ENCODE measurements around the gene RBFOX1.

Gene RBFOX1

DNA sequence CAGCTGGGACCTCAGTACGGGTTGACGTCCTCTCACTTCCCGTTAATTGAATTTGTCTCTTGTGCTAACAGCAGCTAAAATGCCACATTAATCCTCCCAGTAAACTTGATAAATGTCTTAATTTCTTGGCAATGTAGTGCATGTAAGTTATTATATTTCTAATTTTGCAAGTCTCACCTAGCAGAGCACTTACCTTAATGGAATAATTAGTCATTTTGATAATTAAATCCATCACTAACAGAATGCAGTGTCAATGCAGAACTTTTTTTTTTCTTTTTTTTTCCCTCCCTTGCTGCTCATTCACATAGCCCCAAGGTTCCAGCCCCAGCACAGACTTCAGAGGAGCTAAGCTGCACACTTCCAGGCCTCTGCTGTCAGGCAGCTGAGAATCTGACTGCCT is 376.5 kb downstream of the RBFOX1 start:
- Histone ChIP-seq H3K9ac (ENCODE audit: low read length) (no peak overlapping the region), H3K36me3 (ENCODE audit: control insufficient read depth, insufficient read depth, low read length) (no peaks in the 10 kb centered on the region), H3K27me3 (ENCODE audit: control insufficient read depth, insufficient read depth, low read length) (no peaks in the 10 kb centered on the region), H3K9me3 (ENCODE audit: control insufficient read depth, low read length) (no peaks in the 10 kb centered on the region), H3K4me3 (ENCODE audit: low read length) (no peak overlapping the region), H3K4me1 (ENCODE audit: control insufficient read depth, insufficient read depth, low read length) (no peaks in the 10 kb centered on the region)

- no peak overlapping the region for H3K4me3 ChIP-seq (ENCODE audit: low read length)
- H3K9me3 ChIP-seq (ENCODE audit: control insufficient read depth, low read length), result no peaks in the 10 kb centered on the region
- H3K36me3 ChIP-seq (ENCODE audit: control insufficient read depth, insufficient read depth, low read length), result no peaks in the 10 kb centered on the region
- H3K4me1 ChIP-seq (ENCODE audit: control insufficient read depth, insufficient read depth, low read length), result no peaks in the 10 kb centered on the region
- H3K9ac ChIP-seq (ENCODE audit: low read length), result no peak overlapping the region
- peaks cover 7% of the 10 kb centered on the region for H3K27me3 ChIP-seq (ENCODE audit: control insufficient read depth, insufficient read depth, low read length)
These were observed 380.6 kb downstream of the RBFOX1 start for GRCh38 chr16:7713244-7713643.

GRCh38 chr16:7714775-7715174 is 382.1 kb downstream of the RBFOX1 start:
- Histone ChIP-seq H3K36me3 (ENCODE audit: control insufficient read depth, insufficient read depth, low read length) (no peaks in the 10 kb centered on the region), H3K4me3 (ENCODE audit: low read length) (no peak overlapping the region), H3K4me1 (ENCODE audit: control insufficient read depth, insufficient read depth, low read length) (no peaks in the 10 kb centered on the region), H3K9ac (ENCODE audit: low read length) (no peak overlapping the region), H3K27me3 (ENCODE audit: control insufficient read depth, insufficient read depth, low read length) (peaks cover 7% of the 10 kb centered on the region), H3K9me3 (ENCODE audit: control insufficient read depth, low read length) (no peaks in the 10 kb centered on the region)

GRCh38 chr16:7716660-7717550 is 384.3 kb downstream of the RBFOX1 start:
- H3K36me3 ChIP-seq (ENCODE audit: control insufficient read depth, insufficient read depth, low read length), result no peaks in the 10 kb centered on the region
- peaks cover 7% of the 10 kb centered on the region for H3K27me3 ChIP-seq (ENCODE audit: control insufficient read depth, insufficient read depth, low read length)
- H3K4me1 ChIP-seq (ENCODE audit: control insufficient read depth, insufficient read depth, low read length), result no peaks in the 10 kb centered on the region
- no peak overlapping the region for H3K9ac ChIP-seq (ENCODE audit: low read length)
- H3K9me3 ChIP-seq (ENCODE audit: control insufficient read depth, low read length), result no peaks in the 10 kb centered on the region
- no peak overlapping the region for H3K4me3 ChIP-seq (ENCODE audit: low read length)

GRCh38 chr16:7722761-7723160 is 390.1 kb downstream of the RBFOX1 start:
- Histone ChIP-seq H3K4me3 (ENCODE audit: low read length) (no peak overlapping the region), H3K36me3 (ENCODE audit: control insufficient read depth, insufficient read depth, low read length) (no peaks in the 10 kb centered on the region), H3K4me1 (ENCODE audit: control insufficient read depth, insufficient read depth, low read length) (peaks cover 5% of the 10 kb centered on the region), H3K27me3 (ENCODE audit: control insufficient read depth, insufficient read depth, low read length) (no peaks in the 10 kb centered on the region), H3K9me3 (ENCODE audit: control insufficient read depth, low read length) (no peaks in the 10 kb centered on the region), H3K9ac (ENCODE audit: low read length) (no peak overlapping the region)

DNA sequence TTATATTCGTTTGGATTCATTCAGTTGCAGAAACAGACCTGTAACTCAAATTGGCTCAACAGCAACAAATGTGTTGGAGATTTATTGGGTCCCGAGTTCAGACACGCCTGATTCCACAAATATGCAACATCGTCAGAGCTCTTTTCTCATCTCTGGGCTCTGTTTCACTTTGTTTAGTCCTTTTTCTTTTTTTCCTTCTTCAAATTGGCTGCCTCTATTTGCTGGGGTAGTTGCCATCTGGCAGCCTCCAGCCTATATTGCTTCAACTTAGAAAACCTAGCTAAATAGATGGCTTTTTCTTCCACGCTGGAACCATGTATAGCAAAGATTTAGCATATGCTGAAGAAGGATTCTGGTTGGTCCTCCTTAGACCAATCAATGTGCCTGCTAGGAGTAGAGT is 398.5 kb downstream of the RBFOX1 start:
- Histone ChIP-seq H3K4me3 (ENCODE audit: low read length) (no peak overlapping the region), H3K9ac (ENCODE audit: low read length) (no peak overlapping the region), H3K36me3 (ENCODE audit: control insufficient read depth, insufficient read depth, low read length) (no peaks in the 10 kb centered on the region), H3K27me3 (ENCODE audit: control insufficient read depth, insufficient read depth, low read length) (no peaks in the 10 kb centered on the region), H3K9me3 (ENCODE audit: control insufficient read depth, low read length) (no peaks in the 10 kb centered on the region), H3K4me1 (ENCODE audit: control insufficient read depth, insufficient read depth, low read length) (no peaks in the 10 kb centered on the region)

GRCh38 chr16:7736138-7736665 is 403.6 kb downstream of the RBFOX1 start:
- H3K9ac ChIP-seq (ENCODE audit: low read length), result no peak overlapping the region
- no peaks in the 10 kb centered on the region for H3K27me3 ChIP-seq (ENCODE audit: control insufficient read depth, insufficient read depth, low read length)

DNA sequence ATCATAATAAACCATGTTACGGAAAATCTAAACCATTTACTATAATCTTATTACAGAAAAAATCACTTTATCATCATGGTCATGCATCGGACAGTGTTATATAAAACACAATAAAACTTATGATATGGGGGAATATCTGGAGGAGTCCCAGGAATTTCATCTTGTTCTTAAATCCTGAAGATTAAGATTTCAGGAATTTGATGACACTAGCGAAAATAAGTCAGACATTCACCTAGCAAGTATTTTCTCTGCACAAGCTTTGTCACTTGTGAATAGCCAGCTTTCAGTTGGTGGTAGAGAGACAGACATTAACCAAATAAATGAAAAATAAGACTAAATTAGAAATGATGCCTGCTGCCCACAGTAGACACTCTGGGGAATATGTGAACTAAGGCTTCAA is 410.0 kb downstream of the RBFOX1 start:
- H3K9me3 ChIP-seq (ENCODE audit: control insufficient read depth, low read length), result no peaks in the 10 kb centered on the region

More at GRCh38 chr16:7736138-7736665, 403.6 kb downstream of the RBFOX1 start:
- H3K4me3 ChIP-seq (ENCODE audit: low read length), result no peak overlapping the region
- H3K9me3 ChIP-seq (ENCODE audit: control insufficient read depth, low read length), result no peaks in the 10 kb centered on the region
- H3K4me1 ChIP-seq (ENCODE audit: control insufficient read depth, insufficient read depth, low read length), result no peaks in the 10 kb centered on the region
- H3K36me3 ChIP-seq (ENCODE audit: control insufficient read depth, insufficient read depth, low read length), result no peaks in the 10 kb centered on the region

DNA sequence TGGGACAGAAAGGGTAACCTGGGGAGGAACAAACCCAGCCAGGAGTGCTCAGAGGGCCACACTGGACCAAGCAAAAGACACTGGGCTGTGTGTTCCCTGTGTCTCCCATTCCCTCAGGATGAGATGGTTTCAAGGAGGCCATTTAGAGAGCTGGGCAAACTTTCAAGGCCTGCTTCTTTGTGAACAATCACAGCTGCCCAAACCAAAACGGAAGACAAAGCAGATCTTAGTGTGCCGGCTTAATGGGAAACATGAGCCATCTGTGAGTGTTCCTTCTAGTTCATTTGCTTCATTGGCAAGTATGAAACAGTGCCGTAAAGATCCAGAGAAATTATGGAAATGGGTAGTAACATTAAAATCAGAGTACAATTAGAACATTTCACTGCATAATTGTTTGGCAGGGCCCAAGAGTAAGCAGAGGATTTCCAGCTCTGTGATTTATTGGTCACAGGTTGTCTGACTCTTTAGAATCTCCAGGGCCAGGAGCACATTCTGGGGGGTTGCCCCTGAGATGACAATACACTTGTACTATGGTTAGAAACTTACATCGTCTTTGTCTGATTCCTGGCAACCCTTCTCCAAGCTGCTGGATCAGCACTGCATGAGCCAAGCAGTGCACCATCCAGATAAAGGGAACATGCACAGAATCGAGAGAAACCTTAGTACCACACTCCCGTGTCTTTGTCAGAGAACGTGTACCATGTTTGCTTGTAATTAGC is 412.1 kb downstream of the RBFOX1 start:
- Histone ChIP-seq H3K36me3 (ENCODE audit: control insufficient read depth, insufficient read depth, low read length) (no peaks in the 10 kb centered on the region), H3K9ac (ENCODE audit: low read length) (no peak overlapping the region), H3K4me1 (ENCODE audit: control insufficient read depth, insufficient read depth, low read length) (no peaks in the 10 kb centered on the region), H3K9me3 (ENCODE audit: control insufficient read depth, low read length) (no peaks in the 10 kb centered on the region), H3K4me3 (ENCODE audit: low read length) (no peak overlapping the region), H3K27me3 (ENCODE audit: control insufficient read depth, insufficient read depth, low read length) (no peaks in the 10 kb centered on the region)

More for the DNA sequence above, 410.0 kb downstream of the RBFOX1 start:
- Histone ChIP-seq H3K4me3 (ENCODE audit: low read length) (no peak overlapping the region), H3K9ac (ENCODE audit: low read length) (no peak overlapping the region), H3K4me1 (ENCODE audit: control insufficient read depth, insufficient read depth, low read length) (no peaks in the 10 kb centered on the region), H3K27me3 (ENCODE audit: control insufficient read depth, insufficient read depth, low read length) (no peaks in the 10 kb centered on the region), H3K36me3 (ENCODE audit: control insufficient read depth, insufficient read depth, low read length) (no peaks in the 10 kb centered on the region)

- Histone ChIP-seq H3K4me1 (ENCODE audit: control insufficient read depth, insufficient read depth, low read length) (no peaks in the 10 kb centered on the region), H3K4me3 (ENCODE audit: low read length) (no peak overlapping the region), H3K27me3 (ENCODE audit: control insufficient read depth, insufficient read depth, low read length) (no peaks in the 10 kb centered on the region), H3K9me3 (ENCODE audit: control insufficient read depth, low read length) (no peaks in the 10 kb centered on the region), H3K9ac (ENCODE audit: low read length) (no peak overlapping the region), H3K36me3 (ENCODE audit: control insufficient read depth, insufficient read depth, low read length) (no peaks in the 10 kb centered on the region)
These were observed 412.6 kb downstream of the RBFOX1 start for GRCh38 chr16:7745276-7745675.

DNA sequence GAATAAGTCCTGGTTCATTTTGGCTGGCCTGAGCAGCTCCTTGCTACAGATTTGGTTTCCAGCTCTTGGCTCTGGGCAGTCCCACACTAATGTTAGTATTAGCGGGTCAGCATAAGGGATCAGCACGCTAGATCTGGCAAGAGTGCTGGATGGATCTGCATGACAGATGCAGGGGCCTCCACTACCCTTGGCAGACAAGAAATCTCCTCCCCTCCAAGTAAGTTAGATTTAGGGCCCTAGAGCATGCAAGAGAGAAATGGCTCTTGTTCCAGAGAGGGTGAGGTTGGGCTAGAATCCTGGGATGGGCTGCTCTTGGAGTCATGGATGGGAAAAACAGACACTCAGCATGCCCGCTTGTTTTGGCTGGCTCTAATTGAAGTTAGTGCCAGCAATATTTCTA is 414.3 kb downstream of the RBFOX1 start:
- H3K9ac ChIP-seq (ENCODE audit: low read length), result no peak overlapping the region
- H3K9me3 ChIP-seq (ENCODE audit: control insufficient read depth, low read length), result no peaks in the 10 kb centered on the region
- no peak overlapping the region for H3K4me3 ChIP-seq (ENCODE audit: low read length)
- no peaks in the 10 kb centered on the region for H3K36me3 ChIP-seq (ENCODE audit: control insufficient read depth, insufficient read depth, low read length)
- H3K4me1 ChIP-seq (ENCODE audit: control insufficient read depth, insufficient read depth, low read length), result no peaks in the 10 kb centered on the region
- no peaks in the 10 kb centered on the region for H3K27me3 ChIP-seq (ENCODE audit: control insufficient read depth, insufficient read depth, low read length)

GRCh38 chr16:7748522-7748921 is 415.9 kb downstream of the RBFOX1 start:
- no peaks in the 10 kb centered on the region for H3K4me1 ChIP-seq (ENCODE audit: control insufficient read depth, insufficient read depth, low read length)
- H3K4me3 ChIP-seq (ENCODE audit: low read length), result no peak overlapping the region
- no peaks in the 10 kb centered on the region for H3K27me3 ChIP-seq (ENCODE audit: control insufficient read depth, insufficient read depth, low read length)
- H3K36me3 ChIP-seq (ENCODE audit: control insufficient read depth, insufficient read depth, low read length), result no peaks in the 10 kb centered on the region
- no peak overlapping the region for H3K9ac ChIP-seq (ENCODE audit: low read length)
- H3K9me3 ChIP-seq (ENCODE audit: control insufficient read depth, low read length), result no peaks in the 10 kb centered on the region

Data from mucosa of stomach (tissue), 1 donor.